Activated naive CD8-positive, alpha-beta T cell treated with anti-CD3 and anti-CD28 coated beads, Interleukin-2, amount 50 U/mL, for 24 hours (primary cell): ENCODE results near the gene NFATC2.

Experiments
- ATAC-seq: fragments of 150-1000 bp; cut with Tn5 transposase; one replicate; pipeline ENCODE4 v1.10.0; 2021
- DNase-seq: peaks from one replicate; pipeline ENCODE4 v3.0.0; 2021
- H3K27ac Mint-ChIP-seq: one replicate; pipeline ENCODE4 v1.8.0; 2021; ENCODE audit warnings: mild to moderate bottlenecking, mixed read lengths
- H3K27me3 Mint-ChIP-seq: one replicate; pipeline ENCODE4 v1.8.0; 2021; ENCODE audit warnings: mixed read lengths
- H3K36me3 Mint-ChIP-seq: one replicate; pipeline ENCODE4 v1.8.0; 2021; ENCODE audit warnings: low read depth, mixed read lengths
- H3K4me1 Mint-ChIP-seq: one replicate; pipeline ENCODE4 v1.8.0; 2021; ENCODE audit warnings: mixed read lengths
- H3K4me3 Mint-ChIP-seq: one replicate; pipeline ENCODE4 v1.8.0; 2021; ENCODE audit warnings: mild to moderate bottlenecking, moderate library complexity, mixed read lengths
- H3K9me3 Mint-ChIP-seq: one replicate; pipeline ENCODE4 v1.8.0; 2021; ENCODE audit warnings: mixed read lengths

The NFATC2 gene

GRCh38 chr20:51525241-51526105, 17.0 kb downstream of the NFATC2 start:
- ATAC-seq = peak; percentile 38
- Mint-ChIP-seq H3K4me3 (peak overlapping the region; percentile 75), H3K4me1 (peaks cover 77% of the 10 kb centered on the region), H3K9me3 (no peaks in the 10 kb centered on the region), H3K27me3 (no peaks in the 10 kb centered on the region), H3K27ac (peak overlapping the region; percentile 97), H3K36me3 (peaks cover 32% of the 10 kb centered on the region)
- peak; percentile 58 for DNase-seq

GRCh38 chr20:51523276-51524013, 19.1 kb downstream of the NFATC2 start:
- DNase-seq (no peak), ATAC-seq (no peak)
- H3K9me3 Mint-ChIP-seq = no peaks in the 10 kb centered on the region
- no peak overlapping the region for H3K4me3 Mint-ChIP-seq
- peaks cover 45% of the 10 kb centered on the region for H3K36me3 Mint-ChIP-seq
- H3K27me3 Mint-ChIP-seq = no peaks in the 10 kb centered on the region
- no peak overlapping the region for H3K27ac Mint-ChIP-seq
- H3K4me1 Mint-ChIP-seq = peaks cover 63% of the 10 kb centered on the region

GRCh38 chr20:51522207-51522606, 20.3 kb downstream of the NFATC2 start:
- H3K4me3 Mint-ChIP-seq = no peak overlapping the region
- ATAC-seq (no peak), DNase-seq (no peak)
- H3K9me3 Mint-ChIP-seq = no peaks in the 10 kb centered on the region
- no peak overlapping the region for H3K27ac Mint-ChIP-seq
- peaks cover 50% of the 10 kb centered on the region for H3K36me3 Mint-ChIP-seq
- no peaks in the 10 kb centered on the region for H3K27me3 Mint-ChIP-seq
- H3K4me1 Mint-ChIP-seq = peaks cover 54% of the 10 kb centered on the region

- no peak overlapping the region for H3K27ac Mint-ChIP-seq
- no peak overlapping the region for H3K4me3 Mint-ChIP-seq
- H3K27me3 Mint-ChIP-seq = no peaks in the 10 kb centered on the region
- no peaks in the 10 kb centered on the region for H3K9me3 Mint-ChIP-seq
- peaks cover 74% of the 10 kb centered on the region for H3K36me3 Mint-ChIP-seq
- DNase-seq = no peak
- ATAC-seq = no peak
- peaks cover 47% of the 10 kb centered on the region for H3K4me1 Mint-ChIP-seq
Measured at GRCh38 chr20:51517839-51518238, 24.7 kb downstream of the NFATC2 start.

- peaks cover 74% of the 10 kb centered on the region for H3K36me3 Mint-ChIP-seq
- no peak for ATAC-seq
- no peak for DNase-seq
- no peak overlapping the region for H3K27ac Mint-ChIP-seq
- no peak overlapping the region for H3K4me3 Mint-ChIP-seq
- H3K27me3 Mint-ChIP-seq = no peaks in the 10 kb centered on the region
- H3K9me3 Mint-ChIP-seq = no peaks in the 10 kb centered on the region
- H3K4me1 Mint-ChIP-seq = peaks cover 47% of the 10 kb centered on the region
Measured at GRCh38 chr20:51516855-51517254, 25.7 kb downstream of the NFATC2 start.

- no peak for ATAC-seq
- H3K4me1 Mint-ChIP-seq = peaks cover 57% of the 10 kb centered on the region
- no peak overlapping the region for H3K4me3 Mint-ChIP-seq
- no peak for DNase-seq
- peaks cover 80% of the 10 kb centered on the region for H3K36me3 Mint-ChIP-seq
- no peaks in the 10 kb centered on the region for H3K27me3 Mint-ChIP-seq
- H3K27ac Mint-ChIP-seq = no peak overlapping the region
- no peaks in the 10 kb centered on the region for H3K9me3 Mint-ChIP-seq
Measured at GRCh38 chr20:51514836-51515235, 27.7 kb downstream of the NFATC2 start.

- no peak for ATAC-seq
- peaks cover 63% of the 10 kb centered on the region for H3K4me1 Mint-ChIP-seq
- no peaks in the 10 kb centered on the region for H3K27me3 Mint-ChIP-seq
- peaks cover 84% of the 10 kb centered on the region for H3K36me3 Mint-ChIP-seq
- H3K9me3 Mint-ChIP-seq = no peaks in the 10 kb centered on the region
- no peak overlapping the region for H3K4me3 Mint-ChIP-seq
- DNase-seq = no peak
- peak overlapping the region; percentile 22 for H3K27ac Mint-ChIP-seq
Measured at GRCh38 chr20:51514249-51514648, 28.3 kb downstream of the NFATC2 start.

GRCh38 chr20:51513545-51513944, 29.0 kb downstream of the NFATC2 start:
- H3K27ac Mint-ChIP-seq = peak overlapping the region; percentile 84
- ATAC-seq = no peak

GRCh38 chr20:51512645-51513044, 29.9 kb downstream of the NFATC2 start:
- H3K27me3 Mint-ChIP-seq = no peaks in the 10 kb centered on the region
- H3K4me3 Mint-ChIP-seq = peak overlapping the region; percentile 28
- H3K4me1 Mint-ChIP-seq = peaks cover 59% of the 10 kb centered on the region
- H3K27ac Mint-ChIP-seq = peak overlapping the region; percentile 85
- no peaks in the 10 kb centered on the region for H3K9me3 Mint-ChIP-seq
- DNase-seq (no peak), ATAC-seq (peak; percentile 82)
- H3K36me3 Mint-ChIP-seq = peaks cover 77% of the 10 kb centered on the region

More at GRCh38 chr20:51513545-51513944, 29.0 kb downstream of the NFATC2 start:
- Mint-ChIP-seq H3K4me1 (peaks cover 61% of the 10 kb centered on the region), H3K4me3 (no peak overlapping the region), H3K36me3 (peaks cover 80% of the 10 kb centered on the region), H3K27me3 (no peaks in the 10 kb centered on the region), H3K9me3 (no peaks in the 10 kb centered on the region)
- no peak for DNase-seq

GRCh38 chr20:51511861-51512619, 30.5 kb downstream of the NFATC2 start:
- no peaks in the 10 kb centered on the region for H3K27me3 Mint-ChIP-seq
- peaks cover 77% of the 10 kb centered on the region for H3K36me3 Mint-ChIP-seq
- H3K4me1 Mint-ChIP-seq = peaks cover 59% of the 10 kb centered on the region
- ATAC-seq (peak; percentile 75), DNase-seq (no peak)
- peak overlapping the region; percentile 85 for H3K27ac Mint-ChIP-seq
- H3K9me3 Mint-ChIP-seq = no peaks in the 10 kb centered on the region
- peak overlapping the region; percentile 28 for H3K4me3 Mint-ChIP-seq

GRCh38 chr20:51510936-51511605, 31.4 kb downstream of the NFATC2 start:
- no peak overlapping the region for H3K4me3 Mint-ChIP-seq
- peaks cover 58% of the 10 kb centered on the region for H3K4me1 Mint-ChIP-seq
- H3K27ac Mint-ChIP-seq = peak overlapping the region; percentile 85
- ATAC-seq (no peak), DNase-seq (no peak)
- H3K36me3 Mint-ChIP-seq = peaks cover 68% of the 10 kb centered on the region
- H3K9me3 Mint-ChIP-seq = no peaks in the 10 kb centered on the region
- H3K27me3 Mint-ChIP-seq = no peaks in the 10 kb centered on the region

- Mint-ChIP-seq H3K4me3 (no peak overlapping the region), H3K4me1 (peaks cover 60% of the 10 kb centered on the region), H3K27me3 (no peaks in the 10 kb centered on the region), H3K27ac (no peak overlapping the region), H3K9me3 (no peaks in the 10 kb centered on the region), H3K36me3 (peaks cover 66% of the 10 kb centered on the region)
- ATAC-seq (no peak), DNase-seq (no peak)
Measured at GRCh38 chr20:51510169-51510568, 32.4 kb downstream of the NFATC2 start.

GRCh38 chr20:51509208-51509607, 33.3 kb downstream of the NFATC2 start:
- Mint-ChIP-seq H3K36me3 (peaks cover 62% of the 10 kb centered on the region), H3K4me1 (peaks cover 59% of the 10 kb centered on the region)

GRCh38 chr20:51508780-51509179, 33.7 kb downstream of the NFATC2 start:
- DNase-seq (no peak), ATAC-seq (no peak)
- Mint-ChIP-seq H3K27me3 (no peaks in the 10 kb centered on the region), H3K4me3 (no peak overlapping the region), H3K27ac (peak overlapping the region; percentile 65), H3K4me1 (peaks cover 56% of the 10 kb centered on the region), H3K36me3 (peaks cover 58% of the 10 kb centered on the region), H3K9me3 (no peaks in the 10 kb centered on the region)

More at GRCh38 chr20:51509208-51509607, 33.3 kb downstream of the NFATC2 start:
- Mint-ChIP-seq H3K27me3 (no peaks in the 10 kb centered on the region), H3K27ac (peak overlapping the region; percentile 65), H3K4me3 (no peak overlapping the region), H3K9me3 (no peaks in the 10 kb centered on the region)
- DNase-seq (no peak), ATAC-seq (no peak)
